Measurements from ENCODE around the gene DNAI2.

The DNAI2 gene

GRCh38 chr17:74361230-74362068 lies 87.4 kb downstream of the DNAI2 start, which contains the start of gene BTBD17:
Gene BTBD17, minus strand, starts transcription at chr17:74361868. Its CDS starts 49 bp downstream, at chr17:74361819.
- DNase-seq (ENCODE audit: low read depth in 2 of 2): no peak

- no peak for DNase-seq (ENCODE audit: low read depth in 2 of 2)
Measured at GRCh38 chr17:74362069-74362405, 88.0 kb downstream of the DNAI2 start.

- no peak for DNase-seq (ENCODE audit: low read depth in 2 of 2)
Measured at GRCh38 chr17:74362810-74363498, 88.9 kb downstream of the DNAI2 start.

All from fibroblast of skin of left quadriceps (primary cell).